ENCODE measurements around the gene GBF1. TPM values are rescaled to one million over a fixed set of nuclear protein-coding genes. Genes with fewer than 3 reads are reported as not detected.

GBF1 gene
- total and polyA plus RNA-seq, 2 of the 13 experiments (the other 11 are each of a cell fraction or from before 2014, with no cell fraction given), result 17.1 to 21.9 TPM

- TF ChIP-seq, protein P1, sequence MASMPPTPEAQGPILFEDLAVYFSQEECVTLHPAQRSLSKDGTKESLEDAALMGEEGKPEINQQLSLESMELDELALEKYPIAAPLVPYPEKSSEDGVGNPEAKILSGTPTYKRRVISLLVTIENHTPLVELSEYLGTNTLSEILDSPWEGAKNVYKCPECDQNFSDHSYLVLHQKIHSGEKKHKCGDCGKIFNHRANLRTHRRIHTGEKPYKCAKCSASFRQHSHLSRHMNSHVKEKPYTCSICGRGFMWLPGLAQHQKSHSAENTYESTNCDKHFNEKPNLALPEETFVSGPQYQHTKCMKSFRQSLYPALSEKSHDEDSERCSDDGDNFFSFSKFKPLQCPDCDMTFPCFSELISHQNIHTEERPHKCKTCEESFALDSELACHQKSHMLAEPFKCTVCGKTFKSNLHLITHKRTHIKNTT (CRISPR knock-in tag; IDR thresholded peaks at IDR 0.05), result no peak
- no peak for TF ChIP-seq ZNF773 (CRISPR knock-in tag; IDR thresholded peaks at IDR 0.05; ENCODE audit: borderline replicate concordance)
- peak; percentile 44; the same call in 1 of the 2 replicates for TF ChIP-seq CEBPG (CRISPR knock-in tag; IDR thresholded peaks at IDR 0.05)
- TF ChIP-seq ZNF367 (CRISPR knock-in tag; IDR thresholded peaks at IDR 0.05; ENCODE audit: borderline replicate concordance), result no peak
- no peak for TF ChIP-seq NR3C1 (CRISPR knock-in tag; IDR thresholded peaks at IDR 0.05)
- no peak; the same call in 1 of the 2 replicates for TF ChIP-seq CREBL2 (CRISPR knock-in tag; IDR thresholded peaks at IDR 0.05; ENCODE audit: borderline replicate concordance)
- TF ChIP-seq AGO1 (IDR thresholded peaks at IDR 0.05; ENCODE audit: low read depth, low read length, poor library complexity, severe bottlenecking), result no peak
- no peak for TF ChIP-seq CENPX (CRISPR knock-in tag; IDR thresholded peaks at IDR 0.05)
- no peak for TF ChIP-seq TOE1 (CRISPR knock-in tag; IDR thresholded peaks at IDR 0.05)
- no peak for TF ChIP-seq GATA4 (IDR thresholded peaks at IDR 0.05; ENCODE audit: borderline replicate concordance, low read depth)
- TF ChIP-seq FIP1L1 (IDR thresholded peaks at IDR 0.05; ENCODE audit: borderline replicate concordance, insufficient read depth, low read depth, low read length), result no peak
- TF ChIP-seq PRPF4 (IDR thresholded peaks at IDR 0.05; ENCODE audit: low read depth, low read length, poor library complexity, severe bottlenecking), result no peak
- TF ChIP-seq ASH2L (IDR thresholded peaks at IDR 0.05; ENCODE audit: insufficient read length, low read depth, low read length), result peak; percentile 38
- TF ChIP-seq NCOA2 (CRISPR knock-in tag; IDR thresholded peaks at IDR 0.05), result peak; percentile 66; the same call in 1 of the 2 replicates
- TF ChIP-seq ZNF121 (CRISPR knock-in tag; IDR thresholded peaks at IDR 0.05), result peak; percentile 60
- peak; percentile 44; the same call in 1 of the 2 replicates for TF ChIP-seq SRF (IDR thresholded peaks at IDR 0.05; ENCODE audit: low read depth, low read length)
- no peak for TF ChIP-seq MLXIP (CRISPR knock-in tag; IDR thresholded peaks at IDR 0.05; ENCODE audit: borderline replicate concordance)
- TF ChIP-seq HDAC6 (IDR thresholded peaks at IDR 0.05; ENCODE audit: low read depth, low read length), result no peak
- no peak for TF ChIP-seq ZNF460 (CRISPR knock-in tag; IDR thresholded peaks at IDR 0.05; ENCODE audit: borderline replicate concordance)
- no peak for TF ChIP-seq DMTF1 (CRISPR knock-in tag; IDR thresholded peaks at IDR 0.05)
- 0 out of 2 replicates have a peak, but pooled peaks have one; percentile 36 for TF ChIP-seq ZNF713 (CRISPR knock-in tag; IDR thresholded peaks at IDR 0.05)
Observed at GRCh38 chr10:102399217-102400021, 154.1 kb downstream of the GBF1 start (continued).
